ENCODE results near the gene NMNAT2.

The NMNAT2 gene

GRCh38 chr1:183222909-183223308 lies 195.3 kb downstream of the NMNAT2 start:
- ATAC-seq: no peak
- TF ChIP-seq ZNF70 (CRISPR knock-in tag; IDR thresholded peaks at IDR 0.05): no peak
- no peak for TF ChIP-seq ARNTL (CRISPR knock-in tag; IDR thresholded peaks at IDR 0.05; ENCODE audit: borderline replicate concordance, low read depth)
- no peak for TF ChIP-seq TCF4 (CRISPR knock-in tag; IDR thresholded peaks at IDR 0.05; ENCODE audit: borderline replicate concordance)
- TF ChIP-seq, protein P1, sequence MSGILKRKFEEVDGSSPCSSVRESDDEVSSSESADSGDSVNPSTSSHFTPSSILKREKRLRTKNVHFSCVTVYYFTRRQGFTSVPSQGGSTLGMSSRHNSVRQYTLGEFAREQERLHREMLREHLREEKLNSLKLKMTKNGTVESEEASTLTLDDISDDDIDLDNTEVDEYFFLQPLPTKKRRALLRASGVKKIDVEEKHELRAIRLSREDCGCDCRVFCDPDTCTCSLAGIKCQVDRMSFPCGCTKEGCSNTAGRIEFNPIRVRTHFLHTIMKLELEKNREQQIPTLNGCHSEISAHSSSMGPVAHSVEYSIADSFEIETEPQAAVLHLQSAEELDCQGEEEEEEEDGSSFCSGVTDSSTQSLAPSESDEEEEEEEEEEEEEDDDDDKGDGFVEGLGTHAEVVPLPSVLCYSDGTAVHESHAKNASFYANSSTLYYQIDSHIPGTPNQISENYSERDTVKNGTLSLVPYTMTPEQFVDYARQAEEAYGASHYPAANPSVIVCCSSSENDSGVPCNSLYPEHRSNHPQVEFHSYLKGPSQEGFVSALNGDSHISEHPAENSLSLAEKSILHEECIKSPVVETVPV (CRISPR knock-in tag; IDR thresholded peaks at IDR 0.05): no peak
- no peak for TF ChIP-seq RARB (CRISPR knock-in tag; IDR thresholded peaks at IDR 0.05)
- no peak for TF ChIP-seq CSDC2 (CRISPR knock-in tag; IDR thresholded peaks at IDR 0.05)
- TF ChIP-seq POU6F1 (CRISPR knock-in tag; IDR thresholded peaks at IDR 0.05; ENCODE audit: borderline replicate concordance, low read depth): no peak
- TF ChIP-seq BACH2 (CRISPR knock-in tag; IDR thresholded peaks at IDR 0.05; ENCODE audit: borderline replicate concordance): no peak
- TF ChIP-seq, protein P2, sequence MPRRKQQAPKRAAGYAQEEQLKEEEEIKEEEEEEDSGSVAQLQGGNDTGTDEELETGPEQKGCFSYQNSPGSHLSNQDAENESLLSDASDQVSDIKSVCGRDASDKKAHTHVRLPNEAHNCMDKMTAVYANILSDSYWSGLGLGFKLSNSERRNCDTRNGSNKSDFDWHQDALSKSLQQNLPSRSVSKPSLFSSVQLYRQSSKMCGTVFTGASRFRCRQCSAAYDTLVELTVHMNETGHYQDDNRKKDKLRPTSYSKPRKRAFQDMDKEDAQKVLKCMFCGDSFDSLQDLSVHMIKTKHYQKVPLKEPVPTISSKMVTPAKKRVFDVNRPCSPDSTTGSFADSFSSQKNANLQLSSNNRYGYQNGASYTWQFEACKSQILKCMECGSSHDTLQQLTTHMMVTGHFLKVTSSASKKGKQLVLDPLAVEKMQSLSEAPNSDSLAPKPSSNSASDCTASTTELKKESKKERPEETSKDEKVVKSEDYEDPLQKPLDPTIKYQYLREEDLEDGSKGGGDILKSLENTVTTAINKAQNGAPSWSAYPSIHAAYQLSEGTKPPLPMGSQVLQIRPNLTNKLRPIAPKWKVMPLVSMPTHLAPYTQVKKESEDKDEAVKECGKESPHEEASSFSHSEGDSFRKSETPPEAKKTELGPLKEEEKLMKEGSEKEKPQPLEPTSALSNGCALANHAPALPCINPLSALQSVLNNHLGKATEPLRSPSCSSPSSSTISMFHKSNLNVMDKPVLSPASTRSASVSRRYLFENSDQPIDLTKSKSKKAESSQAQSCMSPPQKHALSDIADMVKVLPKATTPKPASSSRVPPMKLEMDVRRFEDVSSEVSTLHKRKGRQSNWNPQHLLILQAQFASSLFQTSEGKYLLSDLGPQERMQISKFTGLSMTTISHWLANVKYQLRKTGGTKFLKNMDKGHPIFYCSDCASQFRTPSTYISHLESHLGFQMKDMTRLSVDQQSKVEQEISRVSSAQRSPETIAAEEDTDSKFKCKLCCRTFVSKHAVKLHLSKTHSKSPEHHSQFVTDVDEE (CRISPR knock-in tag; IDR thresholded peaks at IDR 0.05): no peak
- no peak for TF ChIP-seq OSR1 (CRISPR knock-in tag; IDR thresholded peaks at IDR 0.05)
- TF ChIP-seq, protein P3, sequence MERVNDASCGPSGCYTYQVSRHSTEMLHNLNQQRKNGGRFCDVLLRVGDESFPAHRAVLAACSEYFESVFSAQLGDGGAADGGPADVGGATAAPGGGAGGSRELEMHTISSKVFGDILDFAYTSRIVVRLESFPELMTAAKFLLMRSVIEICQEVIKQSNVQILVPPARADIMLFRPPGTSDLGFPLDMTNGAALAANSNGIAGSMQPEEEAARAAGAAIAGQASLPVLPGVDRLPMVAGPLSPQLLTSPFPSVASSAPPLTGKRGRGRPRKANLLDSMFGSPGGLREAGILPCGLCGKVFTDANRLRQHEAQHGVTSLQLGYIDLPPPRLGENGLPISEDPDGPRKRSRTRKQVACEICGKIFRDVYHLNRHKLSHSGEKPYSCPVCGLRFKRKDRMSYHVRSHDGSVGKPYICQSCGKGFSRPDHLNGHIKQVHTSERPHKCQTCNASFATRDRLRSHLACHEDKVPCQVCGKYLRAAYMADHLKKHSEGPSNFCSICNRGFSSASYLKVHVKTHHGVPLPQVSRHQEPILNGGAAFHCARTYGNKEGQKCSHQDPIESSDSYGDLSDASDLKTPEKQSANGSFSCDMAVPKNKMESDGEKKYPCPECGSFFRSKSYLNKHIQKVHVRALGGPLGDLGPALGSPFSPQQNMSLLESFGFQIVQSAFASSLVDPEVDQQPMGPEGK (CRISPR knock-in tag; IDR thresholded peaks at IDR 0.05; ENCODE audit: borderline replicate concordance): no peak
- no peak for TF ChIP-seq ZNF565 (CRISPR knock-in tag; conservative IDR thresholded peaks at IDR 0.05; ENCODE audit: low read depth)
- no peak for TF ChIP-seq ZFP30 (CRISPR knock-in tag; IDR thresholded peaks at IDR 0.05)
- TF ChIP-seq ZFP3 (CRISPR knock-in tag; IDR thresholded peaks at IDR 0.05): no peak
- TF ChIP-seq ZNF8 (CRISPR knock-in tag; IDR thresholded peaks at IDR 0.05): no peak
- no peak for TF ChIP-seq TOX (CRISPR knock-in tag; IDR thresholded peaks at IDR 0.05; ENCODE audit: borderline replicate concordance)
- TF ChIP-seq ESRRG (CRISPR knock-in tag; IDR thresholded peaks at IDR 0.05): no peak
- no peak for TF ChIP-seq ISL1 (CRISPR knock-in tag; IDR thresholded peaks at IDR 0.05)
- TF ChIP-seq CREB5 (CRISPR knock-in tag; IDR thresholded peaks at IDR 0.05; ENCODE audit: low read depth): no peak
- no peak for TF ChIP-seq ZC3H10 (CRISPR knock-in tag; IDR thresholded peaks at IDR 0.05)

GRCh38 chr1:183219616-183220009 lies 198.6 kb downstream of the NMNAT2 start:
- TF ChIP-seq, protein P2 (CRISPR knock-in tag; IDR thresholded peaks at IDR 0.05): no peak
- no peak for TF ChIP-seq ESRRG (CRISPR knock-in tag; IDR thresholded peaks at IDR 0.05)
- TF ChIP-seq BACH2 (CRISPR knock-in tag; IDR thresholded peaks at IDR 0.05; ENCODE audit: borderline replicate concordance): no peak
- no peak for TF ChIP-seq CREB5 (CRISPR knock-in tag; IDR thresholded peaks at IDR 0.05; ENCODE audit: low read depth)
- TF ChIP-seq, protein P3 (CRISPR knock-in tag; IDR thresholded peaks at IDR 0.05; ENCODE audit: borderline replicate concordance): no peak
- no peak for TF ChIP-seq GLIS3 (CRISPR knock-in tag; IDR thresholded peaks at IDR 0.05)
- TF ChIP-seq RARB (CRISPR knock-in tag; IDR thresholded peaks at IDR 0.05): no peak
- ATAC-seq: no peak

Measured in SK-N-SH treated with all-trans-retinoic acid at 6 μM for 48 hours (cell line).